HCT116 (cell line): Measurements from ENCODE around the gene KRT33B.

Experiments
- CEBPB ChIP-seq: IDR thresholded peaks from 2 replicates; pipeline ENCODE4 v1.6.1; 2012; ENCODE audit warnings: low read depth
- CTCF ChIP-seq, 3 experiments: fragments of 200-600 bp in 1 of 3; sonication (generic) in 1 of 3; IDR thresholded peaks in 2 of 3; conservative IDR thresholded peaks in 1 of 3; 2 replicates each; pipeline ENCODE4 v1.5.1; 2012 to 2017; ENCODE audit warnings: low read depth in 2 of 3, low read length in 2 of 3, antibody characterized with exemption in 1 of 3, borderline replicate concordance in 1 of 3, control low read depth in 1 of 3, mild to moderate bottlenecking in 1 of 3, mixed read lengths in 1 of 3, mixed run types in 1 of 3, moderate library complexity in 1 of 3; ENCODE audit not compliant: insufficient read depth in 1 of 3
- EZH2 ChIP-seq: fragments of 200-600 bp; sonication (generic); IDR thresholded peaks from 2 replicates; pipeline ENCODE4 v1.6.1; 2017; ENCODE audit warnings: antibody characterized with exemption, mixed run types
- EZH2phosphoT487 ChIP-seq: fragments of 200-600 bp; IDR thresholded peaks from 2 replicates; pipeline ENCODE4 v1.6.1; 2018; ENCODE audit warnings: antibody characterized with exemption, borderline replicate concordance
- FOSL1 ChIP-seq: IDR thresholded peaks from 2 replicates; pipeline ENCODE4 v1.6.1; 2012; ENCODE audit warnings: low read depth
- POLR2A ChIP-seq: IDR thresholded peaks from 2 replicates; pipeline ENCODE4 v1.7.0; 2011; ENCODE audit warnings: borderline replicate concordance; ENCODE audit not compliant: insufficient read depth, insufficient read length; ENCODE audit errors: extremely low read depth
- POLR2AphosphoS5 ChIP-seq: IDR thresholded peaks from 2 replicates; pipeline ENCODE4 v1.6.1; 2011; ENCODE audit warnings: mild to moderate bottlenecking, low read depth, low read length, moderate library complexity
- REST ChIP-seq: IDR thresholded peaks from 2 replicates; pipeline ENCODE4 v1.6.1; 2012; ENCODE audit warnings: low read depth
- YY1 ChIP-seq: IDR thresholded peaks from 2 replicates; pipeline ENCODE4 v1.6.1; 2011; ENCODE audit warnings: low read length, low read depth, moderate library complexity, mild to moderate bottlenecking; ENCODE audit not compliant: insufficient replicate concordance; ENCODE audit errors: extremely low read depth

- TF ChIP-seq CTCF (IDR thresholded peaks at IDR 0.05 in 2 of 3, conservative IDR thresholded peaks at IDR 0.05 in 1 of 3; ENCODE audit: borderline replicate concordance in 1 of 3, insufficient read depth in 1 of 3, low read depth in 2 of 3, low read length in 2 of 3) (no peak), POLR2AphosphoS5 (no peak), POLR2A (no peak), YY1 (no peak), REST (no peak), EZH2 (no peak), EZH2phosphoT487 (no peak), FOSL1 (no peak), CEBPB (no peak)
Measured at GRCh38 chr17:41382394-41382793, 12.8 kb upstream of the KRT33B start.
